Coronary artery (tissue), 2 donors: Measurements from ENCODE around the gene FUCA2.

Experiments
- DNase-seq: peaks from one replicate; pipeline ENCODE4 v3.0.0-alpha.2; 2017; ENCODE audit warnings: low spot score
- H3K27ac ChIP-seq, 2 donors: fragments of 200-600 bp; sonication (generic); one replicate each; pipeline ENCODE4 v1.5.1; 2016 to 2019
- H3K4me3 ChIP-seq: fragments of 200-600 bp; sonication (generic); 2 replicates; pipeline ENCODE4 v1.5.1; 2016; ENCODE audit warnings: mild to moderate bottlenecking, moderate library complexity
- TF ChIP-seq, protein P1 (sequence below): fragments of 200-600 bp; sonication (generic); IDR thresholded peaks from one replicate; pipeline ENCODE4 v1.5.1; 2019; ENCODE audit warnings: antibody characterized with exemption

Gene FUCA2

GRCh38 chr6:143527677-143528076 is 16.2 kb upstream of the FUCA2 start:
- Histone ChIP-seq H3K4me3 (no peak overlapping the region), H3K27ac (no peak overlapping the region)
- DNase-seq, result no peak
- TF ChIP-seq, protein P1, sequence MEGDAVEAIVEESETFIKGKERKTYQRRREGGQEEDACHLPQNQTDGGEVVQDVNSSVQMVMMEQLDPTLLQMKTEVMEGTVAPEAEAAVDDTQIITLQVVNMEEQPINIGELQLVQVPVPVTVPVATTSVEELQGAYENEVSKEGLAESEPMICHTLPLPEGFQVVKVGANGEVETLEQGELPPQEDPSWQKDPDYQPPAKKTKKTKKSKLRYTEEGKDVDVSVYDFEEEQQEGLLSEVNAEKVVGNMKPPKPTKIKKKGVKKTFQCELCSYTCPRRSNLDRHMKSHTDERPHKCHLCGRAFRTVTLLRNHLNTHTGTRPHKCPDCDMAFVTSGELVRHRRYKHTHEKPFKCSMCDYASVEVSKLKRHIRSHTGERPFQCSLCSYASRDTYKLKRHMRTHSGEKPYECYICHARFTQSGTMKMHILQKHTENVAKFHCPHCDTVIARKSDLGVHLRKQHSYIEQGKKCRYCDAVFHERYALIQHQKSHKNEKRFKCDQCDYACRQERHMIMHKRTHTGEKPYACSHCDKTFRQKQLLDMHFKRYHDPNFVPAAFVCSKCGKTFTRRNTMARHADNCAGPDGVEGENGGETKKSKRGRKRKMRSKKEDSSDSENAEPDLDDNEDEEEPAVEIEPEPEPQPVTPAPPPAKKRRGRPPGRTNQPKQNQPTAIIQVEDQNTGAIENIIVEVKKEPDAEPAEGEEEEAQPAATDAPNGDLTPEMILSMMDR, result no peak

- DNase-seq, result no peak
- Histone ChIP-seq H3K27ac (no peak overlapping the region), H3K4me3 (no peak overlapping the region)
- TF ChIP-seq, protein P1, result no peak
Measured at GRCh38 chr6:143525356-143525755, 13.8 kb upstream of the FUCA2 start.

GRCh38 chr6:143522039-143522600 is 10.6 kb upstream of the FUCA2 start:
- no peak overlapping the region for H3K27ac ChIP-seq
- H3K4me3 ChIP-seq, result no peak overlapping the region
- TF ChIP-seq, protein P1, result no peak
- no peak for DNase-seq

DNA sequence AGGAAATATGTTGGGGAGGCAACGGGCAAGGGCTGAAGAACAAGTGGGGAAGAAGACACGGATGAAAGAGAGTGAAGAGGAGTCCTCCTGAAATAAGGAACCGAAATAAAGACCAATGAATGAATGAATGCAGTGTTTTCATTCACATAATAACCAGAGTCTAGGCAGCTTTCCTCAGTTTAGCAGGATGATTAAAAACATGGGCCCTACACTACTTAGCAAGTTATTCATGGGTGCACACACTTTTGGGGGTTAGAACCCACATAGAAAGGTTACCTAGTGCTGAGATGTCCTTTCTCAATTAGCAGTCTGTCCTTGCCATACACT is 5.9 kb upstream of the FUCA2 start:
- no peak for DNase-seq
- no peak overlapping the region for H3K4me3 ChIP-seq
- TF ChIP-seq, protein P1, result no peak
- H3K27ac ChIP-seq, result no peak overlapping the region

- H3K27ac ChIP-seq, result no peak overlapping the region
- H3K4me3 ChIP-seq, result no peak overlapping the region
- TF ChIP-seq, protein P1, result no peak
- no peak for DNase-seq
Measured at GRCh38 chr6:143516690-143517446, 5.3 kb upstream of the FUCA2 start.

DNA sequence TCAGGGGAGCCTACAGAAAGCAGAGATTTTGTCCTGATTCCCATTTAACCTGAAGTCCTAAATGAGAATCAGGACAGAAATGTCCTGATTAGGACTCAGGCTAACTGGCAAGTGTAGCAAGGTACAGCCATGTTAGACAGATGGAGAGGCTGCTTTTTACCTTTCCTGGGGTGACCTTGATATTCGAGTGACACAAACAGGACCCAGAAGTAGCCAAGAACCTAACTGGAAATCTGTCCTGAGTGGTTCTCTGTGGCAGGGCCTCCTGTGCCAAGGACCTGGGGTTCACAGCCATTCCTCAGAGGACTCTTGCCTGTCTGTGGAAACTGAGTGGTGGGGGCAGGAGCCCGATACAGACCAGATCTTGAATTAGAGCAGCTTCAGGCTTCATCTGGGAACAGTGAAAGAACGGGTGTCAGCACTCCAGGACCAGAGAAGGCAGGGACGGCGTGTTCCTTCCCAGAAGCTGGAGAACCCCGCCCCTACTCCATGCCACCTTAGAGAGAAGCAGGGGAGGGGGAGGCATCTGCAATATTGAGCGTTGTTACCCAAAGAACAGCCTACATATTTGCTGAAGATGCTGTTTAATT is 4.3 kb upstream of the FUCA2 start:
- H3K4me3 ChIP-seq, result no peak overlapping the region
- TF ChIP-seq, protein P1, result no peak
- H3K27ac ChIP-seq, result peak overlapping the region in 1 of 2 donors; percentile 73
- no peak for DNase-seq
